ENCODE results near the gene ERAP2.
A peak's percentile ranks its signal among the peaks of the same experiment; 100 is the strongest.

The ERAP2 gene

DNA sequence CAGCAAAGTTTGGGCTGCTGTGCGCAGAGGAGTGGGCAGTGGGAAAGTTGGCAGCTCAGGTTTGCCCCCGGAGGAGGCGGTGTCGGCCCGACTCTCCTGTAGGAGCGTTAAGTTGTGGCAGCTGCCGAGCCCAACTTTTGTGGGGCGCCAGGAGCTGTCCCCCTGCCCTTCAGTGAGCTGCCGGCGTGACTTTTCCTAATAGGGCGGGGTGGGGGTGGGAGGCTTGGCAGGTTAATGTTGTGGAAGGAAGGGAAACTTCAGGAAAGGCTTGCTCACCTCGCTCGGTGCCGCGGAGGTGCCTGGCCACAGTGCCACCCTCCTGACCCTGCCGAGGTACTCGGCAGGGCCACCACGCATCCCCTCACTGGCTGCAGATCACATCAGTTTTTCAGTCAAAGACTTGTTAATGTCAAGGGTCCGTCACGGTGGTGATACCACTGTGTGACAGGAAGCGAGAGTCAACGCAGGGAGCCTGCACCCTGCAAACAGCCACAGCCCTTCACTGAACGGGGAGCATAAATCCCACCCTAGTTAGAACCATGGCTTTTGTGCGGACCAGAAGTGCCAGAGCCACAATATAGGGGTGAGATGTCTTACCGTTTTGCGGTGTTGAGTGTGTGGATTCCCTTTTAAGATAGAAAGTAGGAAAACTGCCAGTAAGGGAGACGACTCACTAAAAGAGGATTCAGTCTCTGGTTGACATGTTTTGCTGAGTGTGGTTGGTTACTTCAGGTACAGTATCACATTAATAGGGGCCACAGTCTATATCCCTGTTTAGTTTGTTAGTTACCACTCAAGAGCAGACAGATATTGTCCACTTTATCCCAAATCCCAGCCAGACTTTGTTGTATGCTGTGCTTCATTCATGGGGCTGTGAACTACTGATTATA, 60.4 kb downstream of the ERAP2 start:
- no peaks in the 10 kb centered on the region for H3K9me3 ChIP-seq (ENCODE audit: severe bottlenecking)
- H3K27me3 ChIP-seq (ENCODE audit: insufficient read depth, poor library complexity, severe bottlenecking) = no peaks in the 10 kb centered on the region
- DNase-seq (ENCODE audit: low spot score) (peak; percentile 65), ATAC-seq (ENCODE audit: low read depth) (peak; percentile 8)
- TF ChIP-seq, protein P1, sequence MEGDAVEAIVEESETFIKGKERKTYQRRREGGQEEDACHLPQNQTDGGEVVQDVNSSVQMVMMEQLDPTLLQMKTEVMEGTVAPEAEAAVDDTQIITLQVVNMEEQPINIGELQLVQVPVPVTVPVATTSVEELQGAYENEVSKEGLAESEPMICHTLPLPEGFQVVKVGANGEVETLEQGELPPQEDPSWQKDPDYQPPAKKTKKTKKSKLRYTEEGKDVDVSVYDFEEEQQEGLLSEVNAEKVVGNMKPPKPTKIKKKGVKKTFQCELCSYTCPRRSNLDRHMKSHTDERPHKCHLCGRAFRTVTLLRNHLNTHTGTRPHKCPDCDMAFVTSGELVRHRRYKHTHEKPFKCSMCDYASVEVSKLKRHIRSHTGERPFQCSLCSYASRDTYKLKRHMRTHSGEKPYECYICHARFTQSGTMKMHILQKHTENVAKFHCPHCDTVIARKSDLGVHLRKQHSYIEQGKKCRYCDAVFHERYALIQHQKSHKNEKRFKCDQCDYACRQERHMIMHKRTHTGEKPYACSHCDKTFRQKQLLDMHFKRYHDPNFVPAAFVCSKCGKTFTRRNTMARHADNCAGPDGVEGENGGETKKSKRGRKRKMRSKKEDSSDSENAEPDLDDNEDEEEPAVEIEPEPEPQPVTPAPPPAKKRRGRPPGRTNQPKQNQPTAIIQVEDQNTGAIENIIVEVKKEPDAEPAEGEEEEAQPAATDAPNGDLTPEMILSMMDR (IDR thresholded peaks at IDR 0.05; ENCODE audit: poor library complexity, severe bottlenecking) = no peak
- H3K36me3 ChIP-seq (ENCODE audit: low read depth) = peaks cover 4% of the 10 kb centered on the region; the same call in 1 of the 2 replicates
- peak overlapping the region; percentile 87 for H3K27ac ChIP-seq (ENCODE audit: poor library complexity, severe bottlenecking)
- peaks cover 27% of the 10 kb centered on the region for H3K4me1 ChIP-seq (ENCODE audit: insufficient read depth, poor library complexity, severe bottlenecking)
- H3K4me3 ChIP-seq (ENCODE audit: severe bottlenecking) = peak overlapping the region; percentile 62

DNA sequence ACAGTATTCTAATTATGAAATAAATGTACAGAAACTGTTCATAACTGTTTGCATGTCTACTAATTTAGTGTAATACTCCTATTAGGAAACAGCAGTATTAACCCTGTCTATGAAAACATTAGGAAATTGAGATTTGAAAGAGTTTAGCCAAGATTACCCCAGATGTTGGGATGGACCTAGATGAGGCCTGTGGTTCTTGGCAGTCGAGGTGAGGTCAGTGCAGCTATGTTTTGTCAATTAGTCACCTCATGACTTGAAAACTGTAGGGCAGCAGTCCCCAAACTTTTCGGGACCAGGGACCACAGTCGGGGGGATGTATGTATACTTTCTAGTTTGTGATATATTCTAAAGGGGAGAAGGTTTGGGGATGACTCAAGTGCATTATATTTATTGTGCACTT, 64.3 kb downstream of the ERAP2 start:
- peaks cover 4% of the 10 kb centered on the region; the same call in 1 of the 2 replicates for H3K36me3 ChIP-seq (ENCODE audit: low read depth)
- peaks cover 8% of the 10 kb centered on the region for H3K4me1 ChIP-seq (ENCODE audit: insufficient read depth, poor library complexity, severe bottlenecking)
- TF ChIP-seq, protein P1 (IDR thresholded peaks at IDR 0.05; ENCODE audit: poor library complexity, severe bottlenecking) = no peak
- H3K27me3 ChIP-seq (ENCODE audit: insufficient read depth, poor library complexity, severe bottlenecking) = no peaks in the 10 kb centered on the region
- no peaks in the 10 kb centered on the region for H3K9me3 ChIP-seq (ENCODE audit: severe bottlenecking)
- H3K4me3 ChIP-seq (ENCODE audit: severe bottlenecking) = no peak overlapping the region
- H3K27ac ChIP-seq (ENCODE audit: poor library complexity, severe bottlenecking) = no peak overlapping the region
- ATAC-seq (ENCODE audit: low read depth) (no peak), DNase-seq (ENCODE audit: low spot score) (no peak)

DNA sequence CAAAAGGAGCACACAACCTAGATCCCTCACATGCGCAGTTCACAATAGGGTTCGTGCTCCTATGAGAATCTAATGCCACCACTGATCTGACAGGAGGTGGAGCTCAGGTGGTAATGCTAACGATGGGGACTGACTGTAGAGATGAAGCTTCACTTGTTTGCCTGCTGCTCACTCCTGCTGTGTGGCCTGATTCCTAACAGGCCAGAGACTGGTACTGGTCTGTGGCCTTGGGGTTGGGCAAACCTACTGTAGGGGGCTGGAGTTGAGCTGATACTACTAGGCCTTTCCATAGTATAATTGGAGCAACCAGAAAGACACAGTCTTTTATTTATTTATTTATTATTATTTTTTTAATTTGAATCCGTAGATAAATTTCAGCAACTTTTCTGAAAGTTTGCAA, 64.8 kb downstream of the ERAP2 start:
- Histone ChIP-seq H3K4me3 (ENCODE audit: severe bottlenecking) (no peak overlapping the region), H3K36me3 (ENCODE audit: low read depth) (peaks cover 4% of the 10 kb centered on the region; the same call in 1 of the 2 replicates), H3K9me3 (ENCODE audit: severe bottlenecking) (no peaks in the 10 kb centered on the region), H3K4me1 (ENCODE audit: insufficient read depth, poor library complexity, severe bottlenecking) (peaks cover 11% of the 10 kb centered on the region), H3K27me3 (ENCODE audit: insufficient read depth, poor library complexity, severe bottlenecking) (no peaks in the 10 kb centered on the region), H3K27ac (ENCODE audit: poor library complexity, severe bottlenecking) (no peak overlapping the region)
- ATAC-seq (ENCODE audit: low read depth) (no peak), DNase-seq (ENCODE audit: low spot score) (no peak)
- TF ChIP-seq, protein P1 (IDR thresholded peaks at IDR 0.05; ENCODE audit: poor library complexity, severe bottlenecking) = no peak

DNA sequence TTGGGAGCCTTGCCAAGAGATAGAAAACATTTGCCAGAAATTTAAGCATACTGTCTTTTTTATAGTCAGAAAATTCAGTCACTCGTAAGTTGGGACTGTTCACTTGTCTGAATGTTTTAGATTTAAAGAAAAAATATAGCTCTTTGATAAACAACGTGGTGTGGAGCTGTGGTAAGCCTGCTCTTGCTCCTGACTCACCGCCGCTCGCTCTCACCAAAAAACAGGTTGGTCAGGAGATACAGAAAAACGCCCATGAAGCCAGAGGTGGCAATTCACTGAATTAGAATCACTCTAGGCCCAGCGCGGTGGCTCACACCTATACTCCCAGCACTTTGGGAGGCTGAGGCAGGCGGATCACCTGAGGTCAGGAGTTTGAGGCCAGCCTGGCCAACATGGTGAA, 65.8 kb downstream of the ERAP2 start:
- no peak overlapping the region for H3K27ac ChIP-seq (ENCODE audit: poor library complexity, severe bottlenecking)
- no peak for DNase-seq (ENCODE audit: low spot score)
- no peak for ATAC-seq (ENCODE audit: low read depth)
- H3K4me3 ChIP-seq (ENCODE audit: severe bottlenecking) = no peak overlapping the region
- H3K9me3 ChIP-seq (ENCODE audit: severe bottlenecking) = no peaks in the 10 kb centered on the region
- TF ChIP-seq, protein P1 (IDR thresholded peaks at IDR 0.05; ENCODE audit: poor library complexity, severe bottlenecking) = no peak
- no peaks in the 10 kb centered on the region for H3K27me3 ChIP-seq (ENCODE audit: insufficient read depth, poor library complexity, severe bottlenecking)
- H3K4me1 ChIP-seq (ENCODE audit: insufficient read depth, poor library complexity, severe bottlenecking) = peaks cover 13% of the 10 kb centered on the region
- H3K36me3 ChIP-seq (ENCODE audit: low read depth) = peaks cover 4% of the 10 kb centered on the region; the same call in 1 of the 2 replicates

DNA sequence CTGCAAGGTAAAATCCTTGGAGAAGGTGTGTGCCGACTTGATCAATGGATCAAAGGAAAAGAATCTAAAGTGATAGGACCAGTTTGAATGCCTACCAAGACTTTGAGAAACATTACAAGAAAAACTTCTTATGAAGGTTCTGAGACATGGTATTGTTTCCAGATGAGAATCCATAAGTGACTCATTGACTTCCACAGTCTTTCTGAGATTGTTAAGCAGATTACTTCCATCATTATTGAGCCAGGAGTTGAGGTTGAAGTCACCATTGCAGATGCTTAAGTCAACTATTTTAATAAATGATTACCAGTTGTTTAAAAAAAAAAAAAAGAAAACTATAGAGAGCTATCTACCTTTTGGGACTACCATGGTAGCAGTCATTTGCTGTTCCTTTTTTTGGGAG, 66.6 kb downstream of the ERAP2 start:
- Histone ChIP-seq H3K27ac (ENCODE audit: poor library complexity, severe bottlenecking) (no peak overlapping the region), H3K4me3 (ENCODE audit: severe bottlenecking) (no peak overlapping the region), H3K27me3 (ENCODE audit: insufficient read depth, poor library complexity, severe bottlenecking) (no peaks in the 10 kb centered on the region), H3K9me3 (ENCODE audit: severe bottlenecking) (no peaks in the 10 kb centered on the region), H3K36me3 (ENCODE audit: low read depth) (peaks cover 4% of the 10 kb centered on the region; the same call in 1 of the 2 replicates), H3K4me1 (ENCODE audit: insufficient read depth, poor library complexity, severe bottlenecking) (peaks cover 5% of the 10 kb centered on the region)
- TF ChIP-seq, protein P1 (IDR thresholded peaks at IDR 0.05; ENCODE audit: poor library complexity, severe bottlenecking) = no peak
- DNase-seq (ENCODE audit: low spot score) (no peak), ATAC-seq (ENCODE audit: low read depth) (no peak)

Measured in RWPE2 (cell line).